COLO829 (cell line): ENCODE data around the gene GFOD1.
"Not testable (repeated sequence)": the region's sequence is repeated elsewhere in the genome, so short reads cannot be mapped to it uniquely, and the experiment has no call there.

Source experiments
- DNase-seq: peaks from one replicate; pipeline ENCODE4 v3.0.0; 2012; ENCODE audit warnings: low spot score

GFOD1 gene

DNA sequence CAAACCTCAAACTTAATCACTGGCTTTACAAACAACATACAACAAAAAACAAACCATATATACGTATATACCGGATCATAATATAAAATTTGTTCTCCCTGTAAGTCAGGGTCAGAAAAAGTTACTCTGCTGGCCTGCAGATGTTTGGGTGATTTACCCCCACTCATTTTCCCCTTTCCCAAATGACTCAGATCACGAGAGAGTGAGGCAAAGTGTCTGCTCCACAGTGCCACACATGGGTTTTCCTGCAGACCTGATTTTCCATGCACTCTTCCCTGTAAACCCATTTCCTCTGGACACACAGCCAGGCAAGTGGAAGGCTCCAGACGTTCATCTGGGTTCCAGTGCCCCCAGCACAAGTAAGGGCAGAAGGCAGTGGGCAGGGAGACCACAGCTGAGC, 23.5 kb downstream of the GFOD1 start:
- no peak for DNase-seq

DNA sequence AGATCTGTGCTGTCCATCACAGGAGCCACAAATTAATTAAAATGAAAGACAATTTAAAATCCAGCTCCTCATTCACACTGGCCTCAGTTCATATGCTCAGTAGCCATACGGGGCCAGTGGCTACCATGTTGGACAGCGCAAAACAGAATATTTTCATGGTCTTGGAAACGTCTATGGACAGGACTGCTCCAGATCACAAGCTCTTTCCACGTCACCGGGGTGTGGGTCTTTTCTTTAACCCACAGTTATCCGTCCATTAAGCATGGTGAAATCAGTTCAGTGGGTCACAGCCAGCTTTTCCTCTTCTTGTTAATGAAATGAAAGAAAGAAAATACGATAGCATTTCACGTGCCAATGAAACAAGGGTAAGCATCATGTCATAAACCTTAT, 24.1 kb downstream of the GFOD1 start:
- DNase-seq, result no peak

DNA sequence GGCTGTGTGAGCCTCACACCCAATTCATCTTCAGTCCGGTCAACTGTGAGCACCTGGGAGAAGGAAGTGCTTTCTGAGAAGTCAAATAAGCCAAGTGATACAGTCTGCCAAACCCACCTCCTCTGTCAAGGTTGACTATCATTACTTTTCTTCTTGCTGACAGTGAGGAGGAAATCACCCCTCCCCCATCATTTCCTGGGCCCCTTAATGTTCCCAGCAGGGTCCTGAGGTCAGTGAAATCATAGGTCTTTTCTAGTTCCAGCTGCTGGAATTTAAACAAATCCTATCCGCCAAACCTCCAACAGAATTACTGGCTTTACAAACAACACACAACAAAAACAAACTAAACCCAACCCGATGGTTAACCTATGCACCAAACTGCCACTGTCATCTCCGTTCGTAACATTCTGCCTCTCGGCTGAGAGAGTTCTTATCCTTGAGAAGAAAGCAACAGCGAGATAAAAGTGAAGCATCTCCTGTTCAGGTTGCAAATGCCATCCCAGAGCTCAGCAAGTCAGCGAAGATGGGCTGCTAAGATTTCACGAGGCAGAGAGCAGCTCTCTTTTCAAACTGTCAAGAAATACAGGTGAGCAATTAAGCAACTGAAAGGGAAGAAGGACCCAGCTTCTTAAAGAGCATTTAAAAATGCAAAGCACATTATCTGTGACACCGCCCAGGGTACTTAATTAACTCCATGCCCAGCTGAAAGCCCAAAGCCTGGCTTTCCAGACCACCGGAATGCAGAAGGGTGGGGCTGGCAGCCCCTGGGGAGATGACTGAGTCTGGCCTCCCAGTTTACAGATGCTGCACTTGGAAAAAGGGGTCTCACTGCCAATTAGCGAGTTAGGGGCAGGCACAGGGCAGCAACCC, 24.7 kb downstream of the GFOD1 start:
- DNase-seq, result no peak

DNA sequence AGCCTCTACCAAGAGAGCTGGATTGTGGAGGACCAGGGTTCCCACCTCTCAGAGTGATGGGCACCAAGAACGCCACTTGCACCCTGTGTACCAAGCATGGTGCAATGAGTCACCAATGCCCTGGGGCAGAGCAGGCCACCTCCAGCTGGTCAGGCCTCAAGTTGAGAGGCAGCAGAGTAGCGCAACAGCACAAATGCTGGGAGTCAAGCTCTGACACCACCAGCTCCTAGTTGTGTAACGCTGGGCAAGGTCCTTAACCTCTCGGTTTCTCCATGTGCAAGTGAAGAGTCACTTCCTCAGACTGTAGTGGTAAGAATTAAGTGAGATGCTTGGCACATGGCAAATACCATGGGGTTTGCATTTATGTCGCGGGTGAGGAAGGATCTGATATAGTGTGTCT, 25.6 kb downstream of the GFOD1 start:
- DNase-seq, result no peak

DNA sequence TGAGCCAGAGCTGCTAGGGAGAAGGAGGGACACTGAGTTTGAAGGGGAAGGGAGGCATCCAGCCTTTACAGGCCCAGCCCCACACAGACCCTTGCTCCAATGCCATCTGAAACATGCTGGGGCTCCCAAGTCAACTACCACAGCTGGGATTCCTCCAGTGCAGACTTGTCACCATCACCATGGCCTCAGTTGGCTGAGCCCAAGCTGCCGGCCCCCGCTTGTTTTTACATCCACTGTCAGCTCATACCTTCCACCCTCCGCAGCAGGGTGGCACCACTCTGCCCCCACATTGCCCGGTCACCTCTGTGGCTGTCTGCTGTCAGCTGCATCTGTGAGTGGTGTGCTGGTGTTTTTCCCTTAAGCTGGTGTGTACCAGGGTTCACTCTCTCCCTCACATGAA, 26.1 kb downstream of the GFOD1 start:
- no peak for DNase-seq

DNA sequence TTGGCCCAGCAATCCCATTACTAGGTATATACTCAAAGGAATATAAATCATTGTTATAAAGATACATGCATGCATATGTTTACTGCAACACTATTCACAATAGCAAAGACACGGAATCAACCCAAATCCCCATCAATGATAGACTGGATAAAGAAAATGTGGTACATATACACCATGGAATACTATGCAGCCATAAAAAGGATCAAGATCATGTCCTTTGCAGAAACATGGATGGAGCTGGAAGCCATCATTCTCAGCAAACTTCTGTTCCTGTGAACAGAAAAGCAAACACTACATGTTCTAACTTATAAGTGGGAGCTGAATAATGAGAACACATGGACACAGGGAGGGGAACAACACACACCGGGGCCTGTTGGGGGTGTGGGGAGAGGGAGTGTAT, 27.1 kb downstream of the GFOD1 start:
- not testable (repeated sequence) for DNase-seq

DNA sequence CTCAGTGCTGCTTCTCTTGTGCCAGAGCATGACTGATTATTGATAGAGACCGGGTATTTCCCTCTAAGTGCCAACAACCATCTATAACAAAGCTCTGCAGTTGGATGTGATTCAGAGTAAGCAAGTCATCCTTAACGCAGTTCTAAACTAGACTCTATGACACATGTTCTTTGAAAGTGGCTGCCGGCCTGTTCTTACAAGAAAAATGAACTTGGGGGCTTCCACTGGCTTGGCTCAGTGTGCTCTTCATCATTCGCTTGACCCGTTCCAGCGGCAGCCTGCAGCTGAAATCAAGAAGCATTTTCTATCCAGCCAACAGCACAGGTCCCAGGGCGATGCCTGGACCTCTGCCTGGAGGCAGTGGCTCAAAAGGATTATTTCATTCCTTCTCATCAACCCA, 29.8 kb downstream of the GFOD1 start:
- no peak for DNase-seq

DNA sequence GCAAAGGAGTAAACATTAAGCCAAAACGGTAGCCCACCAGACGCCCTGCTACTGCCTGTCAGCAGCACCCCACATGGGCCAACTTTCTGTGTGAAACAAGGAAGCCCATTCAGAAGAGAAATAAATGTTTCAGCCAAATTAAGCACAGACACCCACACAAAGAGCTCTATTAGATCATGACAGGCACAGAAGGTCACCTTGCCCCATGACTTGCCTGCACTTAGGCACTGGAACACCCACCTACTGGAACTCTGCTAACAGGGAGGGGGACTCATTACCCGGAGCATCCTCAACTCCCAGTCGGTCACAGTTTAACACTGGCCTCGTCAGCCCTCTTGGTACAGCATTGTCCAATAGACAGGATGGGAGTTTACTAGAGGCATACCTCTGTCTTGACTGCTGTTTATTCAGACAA, 31.8 kb downstream of the GFOD1 start:
- DNase-seq, result peak; percentile 77

DNA sequence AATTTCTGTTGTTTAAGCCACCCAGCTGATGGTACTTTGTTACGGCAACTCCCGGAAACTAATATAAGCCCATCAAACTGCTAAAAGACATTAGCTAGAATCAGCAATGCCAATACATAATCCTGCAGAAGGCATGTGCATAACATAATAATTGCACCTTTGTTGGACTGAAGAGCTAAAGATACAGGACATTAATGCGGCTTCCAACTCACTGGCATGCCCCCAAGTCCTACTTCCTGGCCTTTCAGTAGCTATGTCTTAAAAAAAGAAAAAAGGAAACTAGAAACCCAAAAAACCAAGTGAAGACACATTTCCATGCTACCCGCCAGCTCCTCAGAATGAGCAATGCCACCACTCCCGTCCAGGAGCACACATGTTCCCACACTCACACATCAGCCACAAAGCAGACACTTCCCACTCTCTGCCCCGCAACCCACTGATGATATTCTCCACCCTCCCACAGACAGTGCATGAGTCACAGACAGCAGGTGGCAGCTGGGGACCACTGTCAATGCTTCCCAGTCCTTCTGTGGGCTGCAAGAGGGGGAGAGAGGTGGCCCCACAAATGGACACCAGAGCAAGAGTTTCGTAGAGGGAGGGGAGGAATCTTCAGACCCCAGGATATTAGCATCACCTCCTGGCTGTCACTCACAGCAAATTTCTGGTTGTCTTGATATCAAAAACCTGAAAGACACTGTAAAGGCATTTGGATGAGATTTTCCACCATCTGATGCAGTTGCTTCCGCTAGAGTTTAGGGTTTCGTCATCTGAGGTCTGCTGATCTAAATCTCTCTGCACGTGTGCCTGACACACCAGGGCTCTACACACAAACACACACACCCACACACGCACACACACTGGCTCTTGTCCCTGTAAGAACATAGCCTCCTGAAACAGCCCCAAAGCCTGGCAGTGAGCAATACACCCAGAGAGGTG, 32.8 kb downstream of the GFOD1 start:
- DNase-seq, result peak; percentile 78

DNA sequence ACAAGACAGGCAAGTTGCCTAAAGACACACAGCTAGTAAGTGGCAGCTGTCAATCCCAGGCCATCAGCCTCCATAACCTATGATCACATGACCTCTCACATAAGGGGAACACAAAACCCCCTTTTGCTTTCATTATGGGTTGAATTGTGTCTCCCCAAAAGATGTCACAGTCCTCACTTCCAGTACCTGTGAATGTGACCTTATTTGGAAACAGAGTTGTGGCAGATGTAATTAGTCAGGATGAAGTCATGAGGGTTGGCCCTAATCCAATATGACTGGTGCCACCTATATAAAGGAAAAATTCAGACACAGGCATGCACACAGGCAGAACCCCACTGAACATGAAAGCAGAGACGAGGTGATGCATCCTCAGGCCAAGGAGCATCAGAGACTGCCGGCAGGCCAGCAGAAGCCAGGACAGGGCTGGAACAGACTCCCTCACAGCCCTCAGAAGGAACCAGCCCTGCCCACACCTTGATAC, 33.6 kb downstream of the GFOD1 start:
- DNase-seq, result no peak

DNA sequence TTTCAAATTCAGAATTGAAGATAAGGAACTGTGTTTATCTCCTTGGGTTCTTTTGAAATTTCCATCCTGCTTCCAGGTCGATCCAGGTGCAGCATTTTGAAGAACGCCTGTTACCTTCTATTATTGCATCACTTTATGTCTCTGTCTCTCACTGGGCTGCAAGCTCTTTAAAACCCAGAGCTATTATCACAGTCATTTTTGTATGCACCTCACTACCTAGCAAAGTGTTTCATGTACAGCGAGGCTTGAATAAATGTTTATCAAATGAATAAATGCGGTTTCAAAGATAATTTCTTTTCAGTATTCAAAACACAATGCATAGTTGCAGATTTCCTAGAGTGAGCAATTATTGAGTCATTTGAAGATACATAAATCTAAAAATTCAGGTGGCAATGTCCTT, 34.2 kb downstream of the GFOD1 start:
- no peak for DNase-seq

DNA sequence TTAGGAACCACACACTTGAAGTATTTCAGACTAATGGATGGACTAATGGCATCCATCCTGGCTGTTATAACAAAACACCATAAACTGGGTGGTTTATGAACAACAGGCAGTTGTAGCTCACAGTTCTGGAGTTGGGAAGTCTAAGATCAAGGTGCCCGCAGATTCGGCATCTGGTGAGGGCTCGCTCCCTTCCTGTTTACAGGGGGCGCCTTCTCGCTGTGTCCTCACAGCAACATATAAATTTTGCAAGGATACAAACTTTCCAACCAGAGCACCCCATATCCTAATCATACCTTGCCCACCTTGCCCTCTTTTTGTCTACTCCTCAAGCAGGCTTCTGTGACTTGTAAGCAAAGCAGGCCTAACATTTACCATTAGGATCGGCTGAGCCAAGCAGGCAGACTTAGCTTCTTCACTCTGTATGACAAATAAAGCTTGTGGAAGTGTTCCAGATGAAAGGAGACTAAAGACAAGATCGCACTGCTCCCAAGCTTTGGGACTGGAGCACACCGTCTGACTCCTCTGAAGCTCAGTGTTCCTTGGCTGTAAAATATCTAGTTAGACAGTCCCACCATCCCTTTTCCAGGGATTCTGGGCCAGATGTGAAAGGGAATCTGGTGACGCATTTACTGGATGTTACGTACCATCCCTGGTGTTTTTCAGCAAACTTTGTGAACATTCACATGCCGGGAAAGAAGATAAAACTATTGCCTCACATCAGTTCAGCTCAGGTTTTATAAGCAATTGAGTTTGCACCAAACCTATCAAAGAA, 34.9 kb downstream of the GFOD1 start:
- DNase-seq, result no peak

DNA sequence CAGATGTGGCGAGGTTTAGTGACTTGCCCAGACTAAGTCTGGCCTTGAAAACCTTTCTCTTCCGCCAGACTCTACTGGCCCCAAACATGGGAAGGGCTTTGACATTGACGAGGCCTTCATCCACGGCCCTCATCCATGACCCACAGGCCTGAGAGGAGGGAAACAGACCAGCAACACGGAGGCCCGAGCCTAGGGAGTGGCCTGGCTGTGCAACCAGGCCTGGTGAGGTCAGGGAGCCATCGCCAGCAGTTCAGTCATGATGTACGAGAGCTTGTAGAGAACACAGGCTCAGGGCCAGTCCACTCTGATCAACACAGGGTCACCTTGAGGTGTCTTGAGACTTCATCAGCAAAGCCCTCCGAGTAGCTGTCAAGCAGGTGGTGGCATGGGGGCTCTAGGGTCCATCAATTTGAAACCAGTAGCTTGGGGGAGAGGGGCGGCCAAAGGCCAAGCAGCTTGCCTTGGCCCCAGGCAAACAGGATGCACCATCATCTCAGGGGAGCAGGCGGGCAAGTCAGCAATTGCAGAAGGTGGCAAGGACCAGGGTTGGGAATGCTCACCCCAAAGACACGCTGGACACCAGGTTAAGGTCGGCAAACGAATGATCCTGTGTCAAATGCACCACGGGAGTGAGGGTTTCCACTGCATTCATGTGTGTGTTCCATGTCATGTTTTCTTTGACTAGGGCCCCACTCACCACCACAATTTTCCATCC, 36.1 kb downstream of the GFOD1 start:
- DNase-seq, result no peak

DNA sequence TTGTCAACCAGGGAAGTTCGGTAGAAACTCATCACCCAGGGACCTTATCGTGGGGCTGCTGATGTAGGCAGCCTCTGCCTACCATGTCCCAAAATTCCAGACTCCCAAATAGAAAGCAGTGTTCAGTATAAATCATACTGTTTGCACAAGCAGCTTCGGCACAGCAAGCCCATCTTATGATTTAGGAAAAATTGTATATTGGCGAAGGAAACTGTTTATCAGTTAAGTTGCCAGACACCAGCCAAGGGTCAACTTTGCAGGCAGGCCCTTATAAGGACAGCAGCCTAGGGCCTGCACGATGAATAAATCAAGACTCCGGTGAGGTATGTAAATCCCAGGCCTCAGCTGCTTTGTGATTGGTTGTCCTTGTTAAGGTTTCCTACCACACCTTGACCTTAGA, 36.8 kb downstream of the GFOD1 start:
- no peak for DNase-seq

DNA sequence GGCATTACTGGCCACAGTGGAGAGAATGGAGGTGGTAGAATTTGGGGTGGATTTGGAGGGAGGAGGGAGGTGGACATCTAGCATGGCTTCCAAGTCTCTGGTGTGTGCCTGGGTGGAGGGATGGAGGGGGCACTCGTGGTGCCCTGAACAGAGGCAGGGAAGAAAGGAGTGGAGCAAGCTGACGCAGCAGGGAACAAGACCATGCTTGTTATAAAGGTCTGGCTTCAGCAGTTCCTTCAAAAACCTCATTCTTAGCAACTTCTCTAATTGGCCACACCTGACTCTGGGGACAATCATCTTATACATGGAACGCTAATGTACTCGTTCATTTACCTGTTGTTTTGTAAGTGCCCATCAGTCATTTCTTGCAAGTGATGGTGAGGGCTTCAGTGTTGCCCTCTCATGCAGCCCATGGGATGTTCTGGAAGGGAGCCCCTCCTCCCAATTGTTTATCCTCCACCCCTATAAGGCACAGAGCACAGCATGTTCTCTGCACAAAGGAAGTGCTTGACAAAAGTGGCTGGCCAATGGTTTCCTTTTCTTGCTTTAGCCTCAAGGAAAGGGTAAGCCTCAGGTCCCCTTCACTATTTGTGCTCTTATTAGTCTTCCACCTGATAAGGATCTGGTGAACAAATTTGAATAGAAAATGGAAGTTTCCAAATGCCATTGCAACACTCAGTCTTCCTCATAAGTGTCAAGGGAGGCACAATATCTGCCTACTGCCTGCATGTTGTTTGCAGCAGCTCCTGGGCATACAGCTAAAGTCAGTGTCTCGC, 39.3 kb downstream of the GFOD1 start:
- DNase-seq, result no peak

DNA sequence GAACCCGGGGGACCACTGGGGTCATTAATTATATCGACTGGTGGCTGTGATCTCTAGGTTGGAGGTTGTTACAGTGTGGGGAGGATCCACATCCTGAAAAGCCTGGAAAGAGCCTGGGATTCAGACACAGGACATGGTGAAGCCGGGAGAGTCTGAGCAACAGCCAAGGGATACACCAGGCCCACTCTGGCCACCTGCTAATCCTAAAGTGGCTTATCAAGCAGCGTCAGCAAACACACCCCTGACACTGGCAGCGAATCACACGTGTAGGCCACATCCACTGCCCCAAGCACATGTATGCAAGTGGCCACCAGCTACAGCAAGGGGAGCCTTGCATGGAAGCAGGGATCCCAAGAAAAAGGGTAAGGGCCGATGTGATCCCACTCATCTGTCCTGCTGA, 41.0 kb downstream of the GFOD1 start:
- no peak for DNase-seq

DNA sequence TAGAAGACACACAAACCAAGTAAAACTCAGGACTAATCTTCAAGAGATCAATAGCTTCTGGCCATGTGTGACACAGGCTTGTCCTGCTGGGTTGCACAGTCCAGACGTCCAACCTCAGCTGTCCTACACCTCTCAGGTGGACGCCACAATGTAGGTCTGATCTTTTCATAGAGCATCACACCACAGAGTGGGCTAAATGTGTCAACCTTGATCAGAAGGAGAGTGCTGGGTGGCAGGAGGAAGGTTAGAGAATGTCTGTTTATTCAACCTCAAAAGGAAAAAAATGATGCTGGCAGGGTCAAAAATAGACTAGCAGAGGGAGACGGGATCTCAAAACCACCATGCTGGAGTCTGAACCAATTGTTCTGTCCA, 41.7 kb downstream of the GFOD1 start:
- no peak for DNase-seq

DNA sequence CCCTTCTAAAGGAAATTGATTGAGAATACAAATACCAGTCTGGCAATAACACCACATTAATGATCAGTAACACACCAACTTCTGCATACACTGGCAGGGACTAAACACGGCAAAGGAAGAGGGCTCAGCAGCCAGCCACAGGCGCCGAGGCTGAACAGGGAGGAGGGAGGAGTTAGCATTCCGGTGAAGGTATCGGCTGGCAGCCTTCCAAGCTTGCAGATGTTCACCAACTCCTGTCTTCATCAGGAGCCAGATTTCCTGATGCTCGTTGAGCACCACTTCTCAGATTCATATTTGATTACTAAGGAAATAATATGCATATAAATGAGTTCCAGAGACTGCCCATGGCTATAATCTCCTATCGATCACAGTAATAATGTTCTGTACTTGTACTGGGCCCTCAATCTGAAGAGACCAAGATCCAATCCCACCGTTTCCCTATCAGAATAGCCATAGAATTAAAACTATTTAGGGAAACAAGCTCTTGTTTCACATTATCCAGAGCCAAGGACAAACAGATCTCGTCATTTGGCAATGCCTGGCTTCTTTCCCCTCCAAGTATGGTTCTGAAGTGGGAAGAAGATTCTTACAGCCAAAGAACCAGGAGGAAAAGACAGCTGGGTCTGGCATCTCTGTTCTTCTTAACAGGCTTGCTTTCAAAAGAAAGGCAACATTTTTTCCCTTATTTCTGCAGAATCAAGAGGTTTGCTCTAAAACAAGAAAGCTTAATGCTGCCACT, 42.2 kb downstream of the GFOD1 start:
- DNase-seq, result no peak

DNA sequence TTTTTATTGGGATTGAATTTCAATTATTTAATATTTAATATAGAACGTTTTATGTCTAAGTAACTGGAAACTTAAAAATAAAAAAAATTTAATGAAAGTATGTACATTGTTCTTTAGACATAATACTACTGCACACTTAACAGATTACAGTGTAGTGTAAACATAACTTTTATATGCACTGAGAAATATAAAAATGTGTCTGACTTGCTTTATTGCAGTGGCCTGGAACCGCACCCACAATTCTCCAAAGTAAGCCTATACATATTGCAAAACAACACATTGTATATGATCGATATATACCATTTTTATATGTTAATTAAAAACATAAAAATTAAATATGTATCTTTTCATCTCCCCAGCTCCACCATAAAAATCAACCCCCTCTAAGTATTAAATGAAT, 42.8 kb downstream of the GFOD1 start:
- DNase-seq, result no peak

DNA sequence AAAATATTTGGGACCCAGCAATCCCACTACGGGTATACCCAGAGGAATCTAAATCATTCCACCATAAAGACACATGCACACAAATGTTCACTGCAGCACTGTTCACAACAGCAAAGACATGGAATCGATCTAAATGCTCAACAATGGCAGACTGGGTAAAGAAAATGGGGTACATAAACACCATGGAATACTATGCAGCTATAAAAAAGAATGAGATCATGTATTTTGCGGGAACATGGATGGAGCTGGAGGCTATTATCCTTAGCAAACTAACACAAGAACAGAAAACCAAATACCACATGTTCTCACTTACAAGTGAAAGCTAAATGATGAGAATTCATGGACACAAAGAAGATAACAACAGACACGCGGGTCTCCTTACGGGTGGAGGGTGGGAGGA, 43.4 kb downstream of the GFOD1 start:
- DNase-seq, result not testable (repeated sequence)
